A549 (cell line): ENCODE data around the gene FKBP11.

Experiments
- EP300 ChIP-seq, 2 experiments: fragments of >200 bp; sonication (Bioruptor Twin); formaldehyde crosslinking; IDR thresholded peaks; 2 replicates in 1 of 2; 3 replicates in 1 of 2; pipeline ENCODE4 v1.6.1; 2016 to 2017
- PBX3 ChIP-seq: IDR thresholded peaks from 2 replicates; pipeline ENCODE4 v1.6.1; 2012

- no peak for TF ChIP-seq EP300 (IDR thresholded peaks at IDR 0.05)
- no peak for TF ChIP-seq PBX3
Measured at GRCh38 chr12:48883305-48884161, 41.8 kb downstream of the FKBP11 start.
